Upper lobe of right lung (tissue), 1 donor: Measurements from ENCODE around the gene TMEM88. TPM values are rescaled to one million over a fixed set of nuclear protein-coding genes. Genes with fewer than 3 reads are reported as not detected.

Experiments
- ATAC-seq: fragments of 200-7000 bp; cut with Tn5 transposase; one replicate; pipeline ENCODE4 v1.9.1; 2020; ENCODE audit warnings: mild to moderate bottlenecking, moderate library complexity
- DNase-seq: peaks from one replicate; pipeline ENCODE4 v3.0.0-alpha.2; 2020
- H3K27ac ChIP-seq: fragments of 200-600 bp; one replicate; pipeline ENCODE4 v1.8.0; 2022
- H3K27me3 ChIP-seq: fragments of 200-600 bp; one replicate; pipeline ENCODE4 v1.8.0; 2022; ENCODE audit warnings: mild to moderate bottlenecking
- H3K36me3 ChIP-seq: fragments of 200-600 bp; one replicate; pipeline ENCODE4 v1.8.0; 2022
- H3K4me1 ChIP-seq: fragments of 200-600 bp; one replicate; pipeline ENCODE4 v1.8.0; 2022
- H3K4me3 ChIP-seq: fragments of 200-600 bp; one replicate; pipeline ENCODE4 v1.8.0; 2022; ENCODE audit warnings: mild to moderate bottlenecking
- H3K9me3 ChIP-seq: fragments of 200-600 bp; one replicate; pipeline ENCODE4 v1.8.0; 2022
- intact Hi-C: fragments of 100-400 bp; cut with DNase I; formaldehyde crosslinking; loops from one replicate; pipeline ENCODE4 v1.11.0; 2022
- total RNA-seq: library from RNA; stranded (reverse); fragmentation: NEBNext Ultra II Directional; extraction: Animal tissue kit (Norgen Biotek cat#: 25700); gene quantifications from one replicate; pipeline ENCODE4 v1.2.1, GENCODE V29; 2021
- TF ChIP-seq, protein P1 (sequence below): fragments of 200-600 bp; IDR thresholded peaks from one replicate; pipeline ENCODE4 v1.8.0; 2022; ENCODE audit warnings: antibody characterized with exemption
- donor health status: DM: no; HTN: yes; CAD: no; lungs with severe emphysema.

Gene TMEM88
- total RNA-seq, 1 donor from 2014 or later = 10.7 TPM

DNA sequence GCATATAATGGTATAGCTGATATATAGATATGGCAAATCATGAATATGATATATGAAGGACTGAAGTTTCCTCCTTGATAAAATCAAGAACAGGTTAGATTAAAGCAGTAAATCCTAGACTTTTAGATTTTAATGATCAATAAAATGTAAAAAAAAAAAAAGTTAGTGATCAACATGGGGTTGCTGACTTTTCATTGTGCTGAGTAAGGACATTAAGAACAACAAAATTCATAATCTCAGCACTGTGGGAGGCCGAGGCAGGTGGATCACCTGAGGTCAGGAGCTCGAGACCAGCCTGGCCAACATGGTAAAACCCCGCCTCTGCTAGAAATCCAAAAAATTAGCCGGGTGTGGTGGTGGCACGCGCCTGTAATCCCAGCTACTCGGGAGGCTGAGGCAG is 23.4 kb downstream of the TMEM88 start:
- Histone ChIP-seq H3K4me3 (no peak overlapping the region), H3K27me3 (no peaks in the 10 kb centered on the region), H3K9me3 (no peaks in the 10 kb centered on the region), H3K4me1 (peaks cover 23% of the 10 kb centered on the region), H3K36me3 (peaks cover 14% of the 10 kb centered on the region), H3K27ac (no peak overlapping the region)
- DNase-seq = no peak
- intact Hi-C loops = no loop called here
- TF ChIP-seq, protein P1, sequence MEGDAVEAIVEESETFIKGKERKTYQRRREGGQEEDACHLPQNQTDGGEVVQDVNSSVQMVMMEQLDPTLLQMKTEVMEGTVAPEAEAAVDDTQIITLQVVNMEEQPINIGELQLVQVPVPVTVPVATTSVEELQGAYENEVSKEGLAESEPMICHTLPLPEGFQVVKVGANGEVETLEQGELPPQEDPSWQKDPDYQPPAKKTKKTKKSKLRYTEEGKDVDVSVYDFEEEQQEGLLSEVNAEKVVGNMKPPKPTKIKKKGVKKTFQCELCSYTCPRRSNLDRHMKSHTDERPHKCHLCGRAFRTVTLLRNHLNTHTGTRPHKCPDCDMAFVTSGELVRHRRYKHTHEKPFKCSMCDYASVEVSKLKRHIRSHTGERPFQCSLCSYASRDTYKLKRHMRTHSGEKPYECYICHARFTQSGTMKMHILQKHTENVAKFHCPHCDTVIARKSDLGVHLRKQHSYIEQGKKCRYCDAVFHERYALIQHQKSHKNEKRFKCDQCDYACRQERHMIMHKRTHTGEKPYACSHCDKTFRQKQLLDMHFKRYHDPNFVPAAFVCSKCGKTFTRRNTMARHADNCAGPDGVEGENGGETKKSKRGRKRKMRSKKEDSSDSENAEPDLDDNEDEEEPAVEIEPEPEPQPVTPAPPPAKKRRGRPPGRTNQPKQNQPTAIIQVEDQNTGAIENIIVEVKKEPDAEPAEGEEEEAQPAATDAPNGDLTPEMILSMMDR = no peak
- no peak for ATAC-seq

DNA sequence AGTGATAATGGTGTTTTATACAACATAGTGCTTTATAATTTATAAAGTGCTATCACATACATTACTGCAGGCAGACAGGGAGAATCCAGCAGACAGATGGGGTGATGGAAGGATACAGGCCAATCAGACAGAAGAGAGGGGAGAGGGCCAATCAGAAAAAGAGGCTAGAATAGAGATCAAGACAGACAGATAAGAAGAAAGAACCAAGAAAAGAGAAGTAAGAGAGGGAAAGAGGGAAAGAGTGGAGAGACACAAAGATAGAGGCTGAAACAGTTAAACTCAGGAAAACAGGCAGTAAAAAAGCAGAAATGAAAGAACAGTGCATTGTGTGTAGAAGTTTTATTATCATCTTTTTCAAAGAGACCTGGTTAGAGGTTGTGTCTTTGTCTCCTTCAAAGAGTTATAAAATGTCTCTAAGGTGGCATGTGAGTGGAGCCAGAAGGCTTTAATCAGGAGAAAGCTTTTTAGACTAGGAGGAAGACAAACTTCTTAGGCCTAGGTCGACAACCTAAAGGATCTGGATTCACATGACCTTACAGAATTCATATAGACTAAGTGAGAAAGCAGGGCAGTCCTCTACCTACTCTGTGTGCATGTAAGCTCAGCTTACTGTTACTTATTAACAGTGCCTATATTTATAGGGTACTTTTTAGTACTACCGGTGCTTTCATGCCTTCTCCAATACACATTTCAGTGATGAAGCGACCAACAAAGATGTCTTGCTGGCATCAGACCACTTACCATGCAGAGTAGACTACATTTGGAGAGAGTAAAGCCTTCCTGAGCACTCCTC is 25.4 kb downstream of the TMEM88 start:
- no peaks in the 10 kb centered on the region for H3K27me3 ChIP-seq
- H3K27ac ChIP-seq = peak overlapping the region; percentile 3
- peaks cover 10% of the 10 kb centered on the region for H3K36me3 ChIP-seq
- no peaks in the 10 kb centered on the region for H3K9me3 ChIP-seq
- peaks cover 29% of the 10 kb centered on the region for H3K4me1 ChIP-seq
- no peak for DNase-seq
- TF ChIP-seq, protein P1 = no peak
- no peak for ATAC-seq
- no peak overlapping the region for H3K4me3 ChIP-seq
- intact Hi-C loops = no loop called here

DNA sequence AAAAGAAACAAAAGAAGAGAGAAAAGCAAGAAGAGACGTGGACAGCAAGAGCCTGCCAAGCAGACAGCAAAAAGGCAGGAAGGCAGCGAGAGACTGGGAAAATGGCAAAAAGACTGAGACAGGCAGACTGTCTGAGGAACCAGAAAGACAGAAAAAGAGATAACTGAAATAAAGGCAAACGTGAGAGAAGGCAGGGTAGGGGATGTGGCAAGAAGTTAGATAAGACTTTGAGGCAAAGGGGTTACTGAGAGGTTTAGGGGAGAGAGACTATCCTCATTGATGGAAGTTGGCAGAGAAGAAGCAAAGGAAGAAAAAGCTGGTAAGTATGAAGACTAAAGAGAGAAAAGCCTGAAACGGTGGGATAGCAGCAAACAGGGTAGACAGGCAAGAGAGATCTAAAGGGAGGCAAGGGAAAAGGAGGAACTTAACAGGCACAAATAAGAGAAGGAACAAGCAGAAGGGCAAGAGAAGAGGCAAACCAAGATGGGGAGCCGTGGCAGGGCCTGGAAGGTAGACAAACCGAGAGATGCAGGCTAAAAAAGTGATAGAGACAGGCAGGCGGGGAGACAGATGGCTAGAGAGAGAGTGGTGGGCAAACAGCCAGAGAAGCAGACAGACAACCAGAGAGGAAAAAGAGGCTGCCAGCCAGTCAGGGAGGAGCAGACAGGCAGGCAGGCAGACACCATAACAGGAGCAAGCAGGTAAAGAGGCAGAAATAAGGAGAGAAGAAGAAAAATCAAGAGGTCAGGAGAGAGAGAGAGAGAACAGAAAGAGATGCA is 26.6 kb downstream of the TMEM88 start:
- ATAC-seq = no peak
- no peak for DNase-seq
- Histone ChIP-seq H3K27ac (no peak overlapping the region), H3K27me3 (no peaks in the 10 kb centered on the region), H3K4me3 (no peak overlapping the region), H3K4me1 (peaks cover 33% of the 10 kb centered on the region), H3K9me3 (no peaks in the 10 kb centered on the region), H3K36me3 (peaks cover 10% of the 10 kb centered on the region)
- TF ChIP-seq, protein P1 = no peak
- intact Hi-C loops = no loop called here

DNA sequence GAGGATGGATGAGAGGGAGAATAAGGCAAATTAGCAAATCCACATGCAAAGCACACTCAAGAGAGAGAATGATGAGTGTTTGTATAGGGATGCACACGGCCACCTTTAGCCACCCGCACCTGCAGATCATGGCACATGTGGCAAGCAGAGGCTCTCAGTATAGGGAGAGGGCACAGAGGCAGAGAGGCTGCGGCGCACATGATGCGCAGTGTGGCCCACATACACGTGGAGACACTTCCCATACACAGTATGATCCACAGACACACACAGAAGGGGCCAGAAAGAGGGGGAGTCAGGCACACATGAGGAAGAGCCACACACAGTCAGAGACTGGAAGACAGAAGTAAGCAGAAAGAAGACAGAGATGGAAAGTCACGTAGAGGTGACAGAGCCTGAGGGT is 27.2 kb downstream of the TMEM88 start:
- TF ChIP-seq, protein P1 = no peak
- Histone ChIP-seq H3K4me1 (peaks cover 39% of the 10 kb centered on the region), H3K27me3 (no peaks in the 10 kb centered on the region), H3K27ac (no peak overlapping the region), H3K36me3 (peaks cover 10% of the 10 kb centered on the region), H3K4me3 (no peak overlapping the region), H3K9me3 (no peaks in the 10 kb centered on the region)
- ATAC-seq (no peak), DNase-seq (no peak)
- intact Hi-C loops = no loop called here

DNA sequence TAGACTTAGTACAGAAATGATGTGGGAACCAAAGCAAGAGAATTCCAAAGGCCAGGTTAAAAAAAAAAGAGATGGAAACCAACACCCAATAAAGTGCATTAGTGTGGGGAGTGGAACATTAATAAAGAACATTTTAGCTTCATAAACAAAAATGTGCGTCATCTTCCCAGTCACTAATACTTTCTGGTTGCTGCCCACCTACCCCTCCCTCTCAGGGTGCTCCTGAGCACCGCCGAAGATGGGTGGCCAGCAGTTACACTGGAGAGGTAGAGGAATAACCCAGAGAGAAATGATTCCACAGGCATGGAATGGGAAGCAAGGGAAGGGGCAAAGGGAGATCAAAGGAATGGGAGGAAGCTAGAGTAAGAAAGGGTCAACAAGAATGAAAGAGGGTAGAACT is 27.8 kb downstream of the TMEM88 start:
- peaks cover 42% of the 10 kb centered on the region for H3K4me1 ChIP-seq
- H3K36me3 ChIP-seq = peaks cover 10% of the 10 kb centered on the region
- TF ChIP-seq, protein P1 = no peak
- peak overlapping the region; percentile 30 for H3K27ac ChIP-seq
- H3K27me3 ChIP-seq = no peaks in the 10 kb centered on the region
- H3K4me3 ChIP-seq = no peak overlapping the region
- intact Hi-C loops = no loop called here
- no peak for ATAC-seq
- no peaks in the 10 kb centered on the region for H3K9me3 ChIP-seq
- DNase-seq = no peak
